CD4-positive, alpha-beta memory T cell (primary cell): ENCODE measurements around the gene HSD11B1L. TPM values are rescaled to one million over a fixed set of nuclear protein-coding genes. Genes with fewer than 3 reads are reported as not detected.
"Not testable (repeated sequence)": the region's sequence is repeated elsewhere in the genome, so short reads cannot be mapped to it uniquely, and the experiment has no call there.

Source experiments
- CTCF ChIA-PET: fragments of 350-600 bp; sonication (Branson Sonifier 250); formaldehyde crosslinking; loops from one replicate; lab custom pipeline; 2021; ENCODE audit warnings: inconsistent platforms; ENCODE audit not compliant: partially characterized antibody; lab: Charles Lee
- POLR2A ChIA-PET: fragments of 350-600 bp; sonication (Branson Sonifier 250); formaldehyde crosslinking; loops from one replicate; lab custom pipeline; 2021; ENCODE audit not compliant: partially characterized antibody; lab: Charles Lee
- DNase-seq, 5 donors: peaks; one replicate each; pipeline versions ENCODE4 v3.0.0 to v3.0.0-alpha.2; 2020 to 2022; ENCODE audit warnings: mixed read lengths in 1 of 5
- H3K27ac ChIP-seq: one replicate; pipeline ENCODE4 v1.7.0; 2013; ENCODE audit warnings: low read depth, low read length
- H3K27me3 ChIP-seq: 2 replicates; pipeline ENCODE4 v1.7.0; 2013; ENCODE audit warnings: mild to moderate bottlenecking, low read length, moderate library complexity; ENCODE audit not compliant: insufficient read depth
- H3K36me3 ChIP-seq: 2 replicates; pipeline ENCODE4 v1.7.0; 2013; ENCODE audit warnings: mild to moderate bottlenecking, low read length, moderate library complexity; ENCODE audit not compliant: insufficient read depth
- H3K4me1 ChIP-seq: 2 replicates; pipeline ENCODE4 v1.7.0; 2013; ENCODE audit warnings: mild to moderate bottlenecking, low read length, moderate library complexity; ENCODE audit not compliant: insufficient read depth
- H3K4me3 ChIP-seq, 2 donors: one replicate each; pipeline ENCODE4 v1.7.0; 2013; ENCODE audit warnings: low read length in 2 of 2, mild to moderate bottlenecking in 1 of 2
- H3K9me3 ChIP-seq, 2 donors: one replicate each; pipeline ENCODE4 v1.7.0; 2013; ENCODE audit warnings: low read length in 2 of 2, control low read depth in 1 of 2; ENCODE audit not compliant: control insufficient read depth in 1 of 2
- H3K27ac Mint-ChIP-seq, 7 donors: one replicate each; pipeline ENCODE4 v1.8.0; 2020 to 2021; ENCODE audit warnings: mixed read lengths in 7 of 7, mild to moderate bottlenecking in 6 of 7, inconsistent platforms in 3 of 7, moderate library complexity in 3 of 7
- H3K27me3 Mint-ChIP-seq, 2 donors: one replicate each; pipeline ENCODE4 v1.8.0; 2020 to 2021; ENCODE audit warnings: mixed read lengths in 2 of 2
- H3K36me3 Mint-ChIP-seq, 2 donors: one replicate each; pipeline ENCODE4 v1.8.0; 2020 to 2021; ENCODE audit warnings: mixed read lengths in 2 of 2, inconsistent platforms in 1 of 2, mild to moderate bottlenecking in 1 of 2
- H3K4me1 Mint-ChIP-seq, 4 donors: one replicate each; pipeline ENCODE4 v1.8.0; 2020 to 2021; ENCODE audit warnings: mixed read lengths in 4 of 4, mild to moderate bottlenecking in 1 of 4
- H3K4me3 Mint-ChIP-seq, 8 donors: one replicate each; pipeline ENCODE4 v1.8.0; 2020 to 2021; ENCODE audit warnings: mixed read lengths in 8 of 8, mild to moderate bottlenecking in 7 of 8, moderate library complexity in 6 of 8, inconsistent platforms in 3 of 8
- H3K9me3 Mint-ChIP-seq, 8 donors: one replicate each; pipeline ENCODE4 v1.8.0; 2020 to 2021; ENCODE audit warnings: mixed read lengths in 8 of 8, mild to moderate bottlenecking in 5 of 8, inconsistent platforms in 3 of 8, moderate library complexity in 1 of 8
- intact Hi-C: fragments of 100-400 bp; cut with micrococcal nuclease; formaldehyde crosslinking; loops from one replicate; pipeline ENCODE4 v1.15.1; 2023
- polyA plus RNA-seq, 2 donors: library from polyadenylated mRNA; unstranded; fragments of 300-500 nt; fragmentation: Illumina TruSeq; gene quantifications; one replicate each; pipeline ENCODE4 v1.2.3, GENCODE V29; 2021
- total RNA-seq, 2 experiments: library from RNA; stranded (reverse); gene quantifications; one replicate each; pipeline ENCODE4 v1.2.3, GENCODE V29; 2021

The HSD11B1L gene
- total and polyA plus RNA-seq, 4 experiments from 2014 or later = 2.9 to 4.8 (median 3.9) TPM

GRCh38 chr19:5697890-5698634 is 17.2 kb downstream of the HSD11B1L start:
- no peak for DNase-seq
- H3K4me3 Mint-ChIP-seq = no peak overlapping the region
- Histone ChIP-seq H3K4me3 (no peak overlapping the region), H3K27ac (no peak overlapping the region), H3K36me3 (peaks cover 35% of the 10 kb centered on the region), H3K9me3 (no peaks in the 10 kb centered on the region), H3K4me1 (peaks cover under 1% of the 10 kb centered on the region), H3K27me3 (no peaks in the 10 kb centered on the region)
- peaks cover 0 to 2% (median 2%) of the 10 kb centered on the region in 4 donors for H3K4me1 Mint-ChIP-seq
- intact Hi-C loops = no loop called here
- H3K27me3 Mint-ChIP-seq = no peaks in the 10 kb centered on the region
- peak overlapping the region in 1 of 7 donors; percentile 65 for H3K27ac Mint-ChIP-seq
- H3K9me3 Mint-ChIP-seq = no peaks in the 10 kb centered on the region
- ChIA-PET CTCF (interaction anchor here (1.3 kb wide), 1 partner anchor 8 kb away, joined by 3 read pairs; the partner anchor contains the start of gene RPL36), POLR2A (interaction anchor here (1.3 to 1.9 kb wide), 3 partner anchors 7 to 22 kb away, joined by 4 to 7 read pairs (median 4); partner anchors contain the start of gene LONP1)
- H3K36me3 Mint-ChIP-seq = peaks cover under 1 to 40% of the 10 kb centered on the region in 2 donors

GRCh38 chr19:5698635-5699422 is 18.0 kb downstream of the HSD11B1L start:
- ChIA-PET POLR2A (interaction anchor here (1.3 to 1.9 kb wide), 3 partner anchors 8 to 21 kb away, joined by 4 to 7 read pairs (median 4); partner anchors contain the start of gene LONP1), CTCF (interaction anchor here (0.6 to 1.3 kb wide), 2 partner anchors 9 to 11 kb away, joined by 3 read pairs; partner anchors contain the start of gene RPL36)
- H3K36me3 ChIP-seq = peaks cover 36% of the 10 kb centered on the region
- no peak overlapping the region for H3K4me3 Mint-ChIP-seq
- H3K9me3 Mint-ChIP-seq = no peaks in the 10 kb centered on the region
- H3K27me3 ChIP-seq = no peaks in the 10 kb centered on the region
- peak overlapping the region in 3 of 7 donors; percentile 19 to 41 (median 35) for H3K27ac Mint-ChIP-seq
- DNase-seq = no peak
- peaks cover 0 to 1% (median 0%) of the 10 kb centered on the region in 4 donors for H3K4me1 Mint-ChIP-seq
- H3K9me3 ChIP-seq = no peaks in the 10 kb centered on the region
- H3K27me3 Mint-ChIP-seq = no peaks in the 10 kb centered on the region
- no peak overlapping the region for H3K27ac ChIP-seq
- peaks cover 5 to 41% of the 10 kb centered on the region in 2 donors for H3K36me3 Mint-ChIP-seq
- intact Hi-C loops = no loop called here
- no peak overlapping the region for H3K4me3 ChIP-seq
- no peaks in the 10 kb centered on the region for H3K4me1 ChIP-seq

GRCh38 chr19:5700455-5701092 is 19.7 kb downstream of the HSD11B1L start:
- H3K36me3 ChIP-seq = peaks cover 30% of the 10 kb centered on the region
- no peak overlapping the region for H3K4me3 ChIP-seq
- CTCF ChIA-PET = no interaction called here
- intact Hi-C loops = no loop called here
- H3K27me3 ChIP-seq = no peaks in the 10 kb centered on the region
- Mint-ChIP-seq H3K4me3 (no peak overlapping the region), H3K9me3 (no peaks in the 10 kb centered on the region), H3K27me3 (no peaks in the 10 kb centered on the region), H3K27ac (peak overlapping the region in 1 of 7 donors; percentile 15), H3K4me1 (peaks cover 0 to 1% (median 0%) of the 10 kb centered on the region in 4 donors), H3K36me3 (peaks cover 5 to 33% of the 10 kb centered on the region in 2 donors)
- POLR2A ChIA-PET = interaction anchor here (0.8 to 1.3 kb wide), 3 partner anchors 9 to 19 kb away, joined by 3 read pairs; partner anchors contain the start of genes CATSPERD, LONP1 and RPL36
- no peaks in the 10 kb centered on the region for H3K9me3 ChIP-seq
- DNase-seq = no peak
- no peaks in the 10 kb centered on the region for H3K4me1 ChIP-seq
- H3K27ac ChIP-seq = no peak overlapping the region

- peaks cover 33% of the 10 kb centered on the region for H3K36me3 ChIP-seq
- H3K27me3 Mint-ChIP-seq, H3K27ac Mint-ChIP-seq, H3K4me1 Mint-ChIP-seq, H3K9me3 Mint-ChIP-seq, DNase-seq, CTCF ChIA-PET, H3K27me3 ChIP-seq, H3K4me1 ChIP-seq, POLR2A ChIA-PET, intact Hi-C loops, H3K27ac ChIP-seq, H3K4me3 ChIP-seq, H3K4me3 Mint-ChIP-seq, H3K9me3 ChIP-seq: not testable (repeated sequence)
- H3K36me3 Mint-ChIP-seq = peaks cover 9 to 40% of the 10 kb centered on the region in 2 donors
These were observed 21.2 kb downstream of the HSD11B1L start for GRCh38 chr19:5702053-5702410.

- no peak overlapping the region for H3K4me3 ChIP-seq
- POLR2A ChIA-PET = interaction anchor here (0.6 kb wide), 1 partner anchor 14 kb away, joined by 3 read pairs; no protein-coding TSS in a partner anchor
- intact Hi-C loops = no loop called here
- H3K36me3 Mint-ChIP-seq = peaks cover 13 to 39% of the 10 kb centered on the region in 2 donors
- peaks cover 0 to 1% (median 0%) of the 10 kb centered on the region in 4 donors for H3K4me1 Mint-ChIP-seq
- H3K9me3 ChIP-seq = no peaks in the 10 kb centered on the region
- DNase-seq = no peak
- CTCF ChIA-PET = no interaction called here
- H3K9me3 Mint-ChIP-seq = no peaks in the 10 kb centered on the region
- H3K4me3 Mint-ChIP-seq = no peak overlapping the region
- no peaks in the 10 kb centered on the region for H3K4me1 ChIP-seq
- H3K27ac ChIP-seq = no peak overlapping the region
- H3K27ac Mint-ChIP-seq = peak overlapping the region in 1 of 7 donors; percentile 53
- H3K27me3 ChIP-seq = no peaks in the 10 kb centered on the region
- peaks cover 33% of the 10 kb centered on the region for H3K36me3 ChIP-seq
- H3K27me3 Mint-ChIP-seq = no peaks in the 10 kb centered on the region
These were observed 23.3 kb downstream of the HSD11B1L start for GRCh38 chr19:5703819-5704818.

- Mint-ChIP-seq H3K27ac (no peak overlapping the region), H3K4me3 (no peak overlapping the region), H3K4me1 (peaks cover 0 to 1% (median 0%) of the 10 kb centered on the region in 4 donors), H3K36me3 (peaks cover 13 to 39% of the 10 kb centered on the region in 2 donors), H3K27me3 (no peaks in the 10 kb centered on the region), H3K9me3 (no peaks in the 10 kb centered on the region)
- Histone ChIP-seq H3K27ac (no peak overlapping the region), H3K4me1 (no peaks in the 10 kb centered on the region), H3K4me3 (no peak overlapping the region), H3K36me3 (peaks cover 33% of the 10 kb centered on the region), H3K27me3 (no peaks in the 10 kb centered on the region), H3K9me3 (no peaks in the 10 kb centered on the region)
- no peak for DNase-seq
- intact Hi-C loops = no loop called here
- POLR2A ChIA-PET = no interaction called here
- CTCF ChIA-PET = interaction anchor here (1.6 kb wide), 1 partner anchor 18 kb away, joined by 3 read pairs; no protein-coding TSS in a partner anchor
These were observed 24.7 kb downstream of the HSD11B1L start for GRCh38 chr19:5705552-5705951.
